NCI-H1694 treated with DMSO at 0.1 percent for 48 hours (cell line): ENCODE results near the gene CCL28.
"Not testable (repeated sequence)": the region's sequence is repeated elsewhere in the genome, so short reads cannot be mapped to it uniquely, and the experiment has no call there.

ENCODE experiments used
- DNase-seq: peaks from one replicate; lab custom pipeline; 2025; lab: John Stamatoyannopoulos, UW

Gene CCL28, protein sequence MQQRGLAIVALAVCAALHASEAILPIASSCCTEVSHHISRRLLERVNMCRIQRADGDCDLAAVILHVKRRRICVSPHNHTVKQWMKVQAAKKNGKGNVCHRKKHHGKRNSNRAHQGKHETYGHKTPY

DNA sequence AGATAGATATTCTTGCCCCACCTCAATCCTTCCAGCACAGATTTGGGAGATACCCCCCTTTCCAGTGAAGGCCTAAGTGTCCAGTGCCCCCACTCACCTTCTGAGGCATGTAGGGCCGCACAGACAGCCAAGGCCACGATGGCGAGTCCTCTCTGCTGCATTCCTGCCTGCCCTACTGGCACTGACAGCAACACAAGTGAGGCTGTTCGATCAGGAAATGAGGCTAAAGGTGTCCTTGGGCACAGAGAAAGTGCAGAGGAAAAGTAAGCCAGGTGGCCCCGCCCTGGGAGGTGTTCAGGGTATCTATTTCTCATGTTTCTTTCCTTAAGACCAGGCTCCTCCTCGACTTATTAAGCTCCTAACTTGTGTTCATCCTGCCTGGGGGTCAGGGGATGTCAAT, at the start of gene CCL28:
Gene CCL28, minus strand, starts transcription at position 236 of the 400 bp plus-strand sequence. Its CDS starts 75 bp downstream, at position 161.
- no peak for DNase-seq

DNA sequence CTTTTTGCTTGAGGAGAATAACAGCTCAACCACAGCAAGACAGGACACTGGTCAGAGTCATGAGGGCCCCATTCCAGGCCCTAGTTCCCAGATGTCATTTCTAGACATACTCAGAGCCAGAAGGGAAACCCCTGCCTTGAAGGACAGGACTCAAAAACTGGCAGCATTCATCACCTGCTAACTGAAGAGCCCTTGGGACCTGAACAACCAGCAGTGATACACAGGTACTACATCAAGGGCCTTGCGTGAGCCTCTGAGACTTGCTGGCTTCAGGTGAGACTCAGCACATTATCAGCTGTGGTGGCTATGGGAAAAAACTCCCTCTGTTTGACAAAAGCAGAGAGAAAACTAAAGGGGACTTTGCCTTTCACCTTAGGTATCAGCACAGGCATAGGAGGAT, 48.9 kb upstream of the CCL28 start:
- DNase-seq = no peak

- no peak for DNase-seq
These were observed 44.4 kb upstream of the CCL28 start for GRCh38 chr5:43456556-43456955.

DNA sequence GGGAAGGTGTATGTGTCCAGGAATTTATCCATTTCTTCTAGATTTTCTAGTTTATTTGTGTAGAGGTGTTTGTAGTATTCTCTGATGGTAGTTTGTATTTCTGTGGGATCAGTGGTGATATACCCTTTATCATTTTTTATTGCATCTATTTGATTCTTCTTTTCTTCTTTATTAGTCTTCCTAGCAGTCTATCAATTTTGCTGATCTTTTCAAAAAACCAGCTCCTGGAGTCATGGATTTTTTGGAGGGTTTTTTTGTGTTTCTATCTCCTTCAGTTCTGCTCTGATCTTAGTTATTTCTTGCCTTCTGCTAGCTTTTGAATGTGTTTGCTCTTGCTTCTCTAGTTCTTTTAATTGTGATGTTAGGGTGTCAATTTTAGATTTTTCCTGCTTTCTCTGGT, 29.4 kb upstream of the CCL28 start:
- not testable (repeated sequence) for DNase-seq

DNA sequence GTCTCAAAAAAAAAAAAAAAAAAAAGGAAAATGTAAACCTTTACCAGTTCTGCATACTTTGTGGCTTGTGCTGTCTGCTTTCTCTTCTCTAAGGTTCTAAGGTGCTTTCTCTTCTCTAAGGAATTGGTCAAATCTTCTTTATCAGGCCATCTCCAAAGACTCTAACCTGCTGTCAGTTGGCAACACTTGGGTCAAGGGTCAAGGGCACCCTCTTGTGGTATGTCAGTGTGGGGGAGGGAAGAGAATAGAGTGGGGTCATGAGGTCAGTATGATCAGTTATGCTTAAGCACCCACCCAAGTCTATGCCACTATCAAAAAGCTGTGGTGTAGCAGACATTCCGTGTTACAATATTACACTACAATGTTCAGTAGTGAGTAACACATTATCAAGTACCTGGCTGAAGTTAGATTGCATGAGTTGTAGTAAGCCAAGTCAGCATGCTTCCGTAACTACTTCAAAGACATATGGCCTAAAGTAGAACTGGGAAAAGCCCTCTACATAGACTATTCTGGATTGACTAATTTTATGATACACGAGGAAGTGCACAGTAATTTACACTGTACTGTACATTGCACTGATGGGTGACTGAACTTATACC, 25.0 kb upstream of the CCL28 start:
- DNase-seq = no peak

- DNase-seq = no peak
These were observed 21.2 kb upstream of the CCL28 start for GRCh38 chr5:43433382-43433781.

DNA sequence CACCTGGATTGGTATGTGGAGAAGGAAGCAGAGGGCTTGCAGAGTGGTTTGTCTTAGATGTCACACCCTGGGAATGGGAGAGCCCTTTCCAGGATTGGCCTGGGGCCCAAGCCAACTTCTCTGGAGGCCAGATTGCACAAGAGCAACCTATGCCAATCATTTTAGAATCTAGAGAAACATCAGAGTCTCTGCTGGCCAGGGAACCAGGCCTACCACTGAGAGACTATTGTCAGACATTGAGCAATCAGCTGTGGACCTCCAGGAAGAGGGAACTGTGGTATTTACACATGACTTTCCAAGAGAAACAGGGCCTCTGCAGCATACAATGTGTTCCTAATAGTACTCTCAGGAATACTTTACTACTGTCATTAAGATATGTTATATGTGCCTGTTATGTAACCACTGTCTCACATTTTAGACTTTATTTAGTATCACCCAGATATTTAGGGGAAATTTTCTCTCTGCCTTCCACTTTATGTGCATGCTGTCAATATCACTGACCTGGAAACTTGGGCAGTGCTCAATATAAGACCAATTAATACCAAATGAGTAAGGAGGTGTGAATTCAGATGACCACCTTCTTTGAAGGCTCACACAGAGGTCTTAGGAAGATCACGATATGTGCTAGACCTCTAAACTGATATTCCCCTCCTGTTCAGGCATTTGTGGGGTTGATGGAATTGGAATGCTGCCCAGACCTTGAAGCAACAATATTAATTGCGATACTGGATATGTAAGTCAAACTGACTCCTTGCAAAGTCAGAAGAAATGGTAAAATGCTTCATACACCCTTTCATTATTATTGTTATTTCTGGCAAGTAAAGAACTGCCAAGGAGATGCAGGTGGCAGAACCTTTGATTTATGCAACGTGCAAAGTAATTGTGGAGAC, 20.5 kb upstream of the CCL28 start:
- no peak for DNase-seq

- DNase-seq = no peak
These were observed 17.5 kb upstream of the CCL28 start for GRCh38 chr5:43429706-43430105.

DNA sequence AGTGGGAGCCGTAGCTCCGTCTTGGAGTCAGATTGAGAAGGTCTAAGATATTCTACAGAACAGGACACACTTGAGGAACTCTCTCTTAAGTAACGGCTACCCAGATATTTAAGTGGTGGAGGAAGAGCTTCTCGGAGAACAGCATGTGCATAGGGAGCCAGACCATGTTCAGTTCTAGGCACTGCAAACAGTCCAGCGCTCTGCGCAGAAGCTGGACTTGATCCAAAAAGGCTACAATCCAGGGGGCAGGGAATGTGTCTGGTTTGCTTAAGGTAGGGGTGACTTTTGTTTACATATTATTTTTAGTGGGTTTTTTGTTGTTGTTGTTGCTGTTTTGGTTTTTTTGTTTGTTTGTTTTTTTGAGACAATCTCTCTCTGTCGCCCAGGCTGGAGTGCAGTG, 16.8 kb upstream of the CCL28 start:
- DNase-seq = no peak

DNA sequence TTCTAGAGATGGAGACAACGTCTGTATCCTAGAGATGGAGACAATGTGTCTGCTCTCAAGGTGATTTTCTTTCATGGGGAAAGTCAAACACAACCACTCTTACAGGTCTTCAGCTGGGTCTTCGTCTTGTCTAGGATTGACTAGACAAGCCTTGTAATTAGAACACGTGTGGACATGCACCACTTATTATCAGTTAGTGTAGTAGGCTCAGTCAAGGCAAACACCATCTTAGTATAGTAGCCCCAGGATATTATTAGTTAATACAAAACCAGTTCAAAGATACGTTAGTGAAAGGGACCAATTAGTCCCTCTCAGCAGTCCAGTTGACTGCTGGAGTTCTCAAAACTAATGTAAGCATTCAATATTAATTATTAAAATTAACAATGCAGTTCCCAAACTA, 15.1 kb upstream of the CCL28 start:
- no peak for DNase-seq

GRCh38 chr5:43425983-43426382, 13.8 kb upstream of the CCL28 start:
- DNase-seq = no peak

- DNase-seq = not testable (repeated sequence)
These were observed 10.9 kb upstream of the CCL28 start for GRCh38 chr5:43423086-43423485.

DNA sequence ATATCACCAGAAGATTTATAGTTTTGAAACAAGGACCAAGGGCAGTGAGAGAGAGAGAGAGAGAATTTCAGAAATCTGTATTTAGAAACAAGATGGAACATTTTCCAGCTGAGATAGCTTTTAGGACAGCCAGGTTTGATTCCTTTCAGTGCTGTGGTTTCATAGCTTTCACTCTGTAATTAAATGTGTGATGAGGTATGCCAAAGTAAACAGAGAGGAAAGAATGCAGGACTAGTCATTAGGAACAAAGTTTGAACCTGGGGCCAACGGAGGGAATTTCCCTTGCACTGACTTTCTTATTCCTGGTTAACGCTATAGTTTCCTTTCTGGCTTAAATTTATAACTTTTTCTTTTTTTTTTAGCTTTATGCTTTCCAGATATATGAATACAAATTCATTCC, 10.0 kb upstream of the CCL28 start:
- no peak for DNase-seq

GRCh38 chr5:43421450-43422133, 9.4 kb upstream of the CCL28 start:
- DNase-seq = no peak

GRCh38 chr5:43420241-43420640, 8.1 kb upstream of the CCL28 start:
- no peak for DNase-seq

GRCh38 chr5:43418561-43418960, 6.4 kb upstream of the CCL28 start:
- no peak for DNase-seq

DNA sequence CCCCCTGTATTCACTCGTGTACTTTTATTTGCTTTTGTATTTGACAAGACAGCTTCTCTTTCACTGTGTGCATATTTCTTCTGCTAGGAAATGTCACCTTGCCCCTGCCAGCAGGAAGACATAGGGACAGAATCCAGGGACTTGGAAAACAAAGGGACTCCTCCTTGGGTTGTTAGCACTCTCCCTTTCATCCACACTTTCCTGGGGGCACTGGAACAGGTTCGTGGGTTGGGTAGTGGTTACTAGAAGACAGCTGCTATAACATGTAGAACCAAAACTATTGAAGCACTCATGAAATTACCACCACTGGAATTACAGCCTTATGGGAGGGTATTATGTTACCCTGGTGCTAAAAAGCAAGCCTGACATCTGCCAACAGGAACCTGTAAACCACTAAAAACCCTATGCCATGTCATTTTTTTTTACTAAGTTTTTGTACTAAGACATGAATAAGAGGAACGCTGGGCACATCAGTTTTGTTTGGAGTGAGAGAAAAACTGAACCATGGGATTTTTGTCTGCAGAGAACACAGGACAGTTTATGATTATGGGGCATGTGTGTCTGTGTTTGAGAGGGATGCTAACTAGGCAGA, 4.7 kb upstream of the CCL28 start:
- peak; percentile 63 for DNase-seq

GRCh38 chr5:43415935-43416802, 4.0 kb upstream of the CCL28 start:
- DNase-seq = no peak

DNA sequence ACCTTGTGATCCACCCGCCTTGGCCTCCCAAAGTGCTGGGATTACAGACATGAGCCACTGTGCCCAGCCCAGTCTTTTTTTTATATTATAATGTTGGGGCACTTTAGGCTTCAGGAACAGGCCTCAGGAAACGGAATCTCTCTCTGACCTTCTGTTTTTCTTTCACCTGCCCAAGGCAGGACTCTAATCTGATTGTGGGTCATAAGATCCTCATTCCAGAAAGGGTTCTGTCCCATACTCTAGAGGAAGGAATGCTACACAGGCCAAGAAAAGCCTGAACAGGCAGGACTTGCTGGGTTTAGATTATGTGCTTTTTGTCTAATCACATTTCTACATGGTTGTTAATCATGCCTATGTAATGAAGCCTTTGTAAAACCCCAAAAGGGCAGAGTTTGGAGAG, 1.8 kb upstream of the CCL28 start:
- no peak for DNase-seq

- no peak for DNase-seq
These were observed 453 bp upstream of the CCL28 start for GRCh38 chr5:43412644-43413043.

DNA sequence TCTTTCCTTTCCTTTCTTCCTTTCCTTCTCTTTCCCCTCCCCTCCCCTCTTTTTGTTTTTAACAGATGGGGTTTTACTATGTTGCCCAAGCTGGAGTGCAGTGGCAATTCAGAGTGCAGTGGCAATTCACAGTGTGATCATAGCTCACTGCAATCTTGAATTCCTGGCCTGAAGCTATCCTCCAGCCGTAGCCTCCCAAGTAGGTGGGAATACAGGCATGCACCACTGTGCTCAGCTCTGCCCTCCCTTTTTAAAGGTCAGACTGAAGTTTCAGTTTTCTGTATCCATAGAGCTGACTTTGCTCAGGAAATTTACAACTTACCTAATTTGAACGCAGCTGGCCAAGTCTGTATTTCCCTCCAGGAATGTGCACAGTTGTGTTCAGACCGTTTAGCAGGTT, 696 bp downstream of the CCL28 start:
- no peak for DNase-seq
